Neural cell (in vitro differentiated cells): Measurements from ENCODE around the gene LRRC8E. TPM values are rescaled to one million over a fixed set of nuclear protein-coding genes. Genes with fewer than 3 reads are reported as not detected.

Experiments used
- H2AFZ ChIP-seq: fragments of 200-600, 300-800 bp; sonication (generic), shearing (Covaris generic); 2 replicates; pipeline ENCODE4 v1.6.0; 2014; ENCODE audit warnings: low read depth, mild to moderate bottlenecking, antibody characterized with exemption, low read length, moderate library complexity
- H3F3A ChIP-seq: fragments of 200-600 bp; shearing (Covaris generic); 2 replicates; pipeline ENCODE4 v1.6.1; 2016; ENCODE audit warnings: mild to moderate bottlenecking, moderate library complexity, mixed read lengths, antibody characterized with exemption, low read length; ENCODE audit not compliant: insufficient read depth, poor library complexity, severe bottlenecking
- H3K27ac ChIP-seq: fragments of 200-600, 300-800 bp; sonication (generic), shearing (Covaris generic); 2 replicates; pipeline ENCODE4 v1.5.1; 2014; ENCODE audit warnings: mild to moderate bottlenecking, low read length, moderate library complexity
- H3K27me3 ChIP-seq: fragments of 300-800, 200-600 bp; sonication (generic), shearing (Covaris generic); 2 replicates; pipeline ENCODE4 v1.6.0; 2014; ENCODE audit warnings: mild to moderate bottlenecking, low read depth, low read length, moderate library complexity; ENCODE audit not compliant: insufficient read depth
- H3K36me3 ChIP-seq: fragments of 300-800, 200-600 bp; sonication (generic), shearing (Covaris generic); 2 replicates; pipeline ENCODE4 v1.5.1; 2014; ENCODE audit warnings: mild to moderate bottlenecking, antibody characterized with exemption, low read length, moderate library complexity; ENCODE audit not compliant: insufficient read depth
- H3K4me2 ChIP-seq: fragments of 300-800, 200-600 bp; sonication (generic), shearing (Covaris generic); 2 replicates; pipeline ENCODE4 v1.6.0; 2014; ENCODE audit warnings: mild to moderate bottlenecking, low read length
- H3K4me3 ChIP-seq: fragments of 300-800, 200-600 bp; sonication (generic), shearing (Covaris generic); 2 replicates; pipeline ENCODE4 v1.5.1; 2014; ENCODE audit warnings: mild to moderate bottlenecking, low read length, moderate library complexity
- H3K79me2 ChIP-seq: fragments of 200-600 bp; shearing (Covaris generic); replicated peaks from 2 replicates; pipeline ENCODE4 v1.6.0; 2014; ENCODE audit warnings: mild to moderate bottlenecking, low read length, moderate library complexity; ENCODE audit not compliant: insufficient read depth
- H3K9ac ChIP-seq: fragments of 300-800, 200-600 bp; sonication (generic), shearing (Covaris generic); 2 replicates; pipeline ENCODE4 v1.6.1; 2016; ENCODE audit warnings: mild to moderate bottlenecking, low read length, mixed read lengths
- H3K9me2 ChIP-seq: fragments of 200-600 bp; shearing (Covaris generic); 2 replicates; pipeline ENCODE4 v1.6.1; 2016; ENCODE audit warnings: mild to moderate bottlenecking, low read length, mixed read lengths; ENCODE audit not compliant: insufficient read depth
- H3K9me3 ChIP-seq: fragments of 200-600, 300-800 bp; sonication (generic), shearing (Covaris generic); 2 replicates; pipeline ENCODE4 v1.6.1; 2016; ENCODE audit warnings: mild to moderate bottlenecking, mixed run types, low read length, moderate library complexity, mixed read lengths
- H4K20me1 ChIP-seq: fragments of 200-600 bp; shearing (Covaris generic); 2 replicates; pipeline ENCODE4 v1.6.1; 2016; ENCODE audit warnings: mild to moderate bottlenecking, mixed run types; ENCODE audit not compliant: insufficient read depth
- EP300 ChIP-seq: fragments of 450-650 bp; conservative IDR thresholded peaks from 2 replicates; pipeline ENCODE4 v1.6.1; 2014; ENCODE audit warnings: antibody characterized with exemption, mild to moderate bottlenecking, moderate library complexity; ENCODE audit not compliant: poor library complexity, severe bottlenecking
- EZH2 ChIP-seq: fragments of 200-600, 300-800 bp; shearing (Covaris generic), sonication (generic); IDR thresholded peaks from 2 replicates; pipeline ENCODE4 v1.6.1; 2014; ENCODE audit warnings: antibody characterized with exemption, low read length, borderline replicate concordance, mild to moderate bottlenecking; ENCODE audit not compliant: insufficient read depth, poor library complexity, severe bottlenecking
- MXI1 ChIP-seq: fragments of 450-650 bp; conservative IDR thresholded peaks from 2 replicates; pipeline ENCODE4 v1.6.1; 2014; ENCODE audit warnings: antibody characterized with exemption, mild to moderate bottlenecking; ENCODE audit not compliant: poor library complexity, severe bottlenecking
- POLR2AphosphoS5 ChIP-seq: IDR thresholded peaks from 2 replicates; pipeline ENCODE4 v1.6.1; 2012
- RAD21 ChIP-seq: fragments of 450-650 bp; conservative IDR thresholded peaks from 2 replicates; pipeline ENCODE4 v1.6.1; 2014; ENCODE audit warnings: antibody characterized with exemption, mild to moderate bottlenecking, moderate library complexity
- SMC3 ChIP-seq: fragments of 450-650 bp; conservative IDR thresholded peaks from 2 replicates; pipeline ENCODE4 v1.6.1; 2014; ENCODE audit warnings: antibody characterized with exemption, mild to moderate bottlenecking, moderate library complexity; ENCODE audit not compliant: poor library complexity
- TAF1 ChIP-seq: IDR thresholded peaks from 2 replicates; pipeline ENCODE4 v1.6.1; 2012; ENCODE audit warnings: low read depth
- polyA plus RNA-seq: library from polyadenylated mRNA; depleted of rRNA; stranded (reverse); fragments of >200 nt; gene quantifications from 2 replicates; pipeline ENCODE4 v1.2.3, GENCODE V29; 2014
- TF ChIP-seq, protein P1 (sequence below): IDR thresholded peaks from 2 replicates; pipeline ENCODE4 v1.6.1; 2012; ENCODE audit warnings: borderline replicate concordance
- TF ChIP-seq, protein P2 (sequence below): fragments of 450-650 bp; IDR thresholded peaks from 2 replicates; pipeline ENCODE4 v1.5.1; 2014; ENCODE audit warnings: antibody characterized with exemption, mild to moderate bottlenecking, moderate library complexity; ENCODE audit not compliant: poor library complexity, severe bottlenecking

Gene LRRC8E
- polyA plus RNA-seq, 1 donor from 2014 or later: not detected

DNA sequence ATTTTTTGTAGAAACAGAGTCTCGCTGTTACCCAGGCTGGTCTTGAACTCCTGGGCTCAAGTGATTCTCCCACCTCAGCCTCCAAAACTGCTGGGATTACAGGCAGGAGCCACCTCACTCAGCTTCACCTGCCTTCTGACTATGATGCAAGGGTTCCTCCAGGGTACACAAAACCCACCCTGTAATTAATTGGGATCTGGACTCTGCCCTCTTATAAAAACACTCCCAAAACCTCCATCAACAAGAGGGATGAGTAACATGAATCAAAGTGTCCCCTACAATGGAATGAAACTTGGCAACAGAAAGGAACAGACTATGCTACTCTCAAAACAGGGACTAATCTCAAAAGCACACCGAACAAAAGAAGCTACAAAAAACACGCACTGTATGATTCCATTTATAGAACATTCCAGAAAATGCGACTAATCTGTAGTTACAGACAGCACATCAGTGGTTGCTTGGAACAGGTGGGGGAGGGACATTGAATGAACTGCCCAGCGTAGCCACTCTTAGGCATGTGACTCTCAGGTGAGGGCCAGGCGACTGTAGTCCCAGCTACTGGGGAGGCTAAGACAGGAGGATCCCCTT is 11.0 kb upstream of the LRRC8E start:
- no peak for TF ChIP-seq POLR2AphosphoS5
- TF ChIP-seq MXI1: no peak
- no peak for TF ChIP-seq TAF1
- TF ChIP-seq EP300: no peak
- TF ChIP-seq EZH2: no peak
- TF ChIP-seq, protein P1, sequence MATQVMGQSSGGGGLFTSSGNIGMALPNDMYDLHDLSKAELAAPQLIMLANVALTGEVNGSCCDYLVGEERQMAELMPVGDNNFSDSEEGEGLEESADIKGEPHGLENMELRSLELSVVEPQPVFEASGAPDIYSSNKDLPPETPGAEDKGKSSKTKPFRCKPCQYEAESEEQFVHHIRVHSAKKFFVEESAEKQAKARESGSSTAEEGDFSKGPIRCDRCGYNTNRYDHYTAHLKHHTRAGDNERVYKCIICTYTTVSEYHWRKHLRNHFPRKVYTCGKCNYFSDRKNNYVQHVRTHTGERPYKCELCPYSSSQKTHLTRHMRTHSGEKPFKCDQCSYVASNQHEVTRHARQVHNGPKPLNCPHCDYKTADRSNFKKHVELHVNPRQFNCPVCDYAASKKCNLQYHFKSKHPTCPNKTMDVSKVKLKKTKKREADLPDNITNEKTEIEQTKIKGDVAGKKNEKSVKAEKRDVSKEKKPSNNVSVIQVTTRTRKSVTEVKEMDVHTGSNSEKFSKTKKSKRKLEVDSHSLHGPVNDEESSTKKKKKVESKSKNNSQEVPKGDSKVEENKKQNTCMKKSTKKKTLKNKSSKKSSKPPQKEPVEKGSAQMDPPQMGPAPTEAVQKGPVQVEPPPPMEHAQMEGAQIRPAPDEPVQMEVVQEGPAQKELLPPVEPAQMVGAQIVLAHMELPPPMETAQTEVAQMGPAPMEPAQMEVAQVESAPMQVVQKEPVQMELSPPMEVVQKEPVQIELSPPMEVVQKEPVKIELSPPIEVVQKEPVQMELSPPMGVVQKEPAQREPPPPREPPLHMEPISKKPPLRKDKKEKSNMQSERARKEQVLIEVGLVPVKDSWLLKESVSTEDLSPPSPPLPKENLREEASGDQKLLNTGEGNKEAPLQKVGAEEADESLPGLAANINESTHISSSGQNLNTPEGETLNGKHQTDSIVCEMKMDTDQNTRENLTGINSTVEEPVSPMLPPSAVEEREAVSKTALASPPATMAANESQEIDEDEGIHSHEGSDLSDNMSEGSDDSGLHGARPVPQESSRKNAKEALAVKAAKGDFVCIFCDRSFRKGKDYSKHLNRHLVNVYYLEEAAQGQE: no peak
- TF ChIP-seq RAD21: no peak
- TF ChIP-seq, protein P2, sequence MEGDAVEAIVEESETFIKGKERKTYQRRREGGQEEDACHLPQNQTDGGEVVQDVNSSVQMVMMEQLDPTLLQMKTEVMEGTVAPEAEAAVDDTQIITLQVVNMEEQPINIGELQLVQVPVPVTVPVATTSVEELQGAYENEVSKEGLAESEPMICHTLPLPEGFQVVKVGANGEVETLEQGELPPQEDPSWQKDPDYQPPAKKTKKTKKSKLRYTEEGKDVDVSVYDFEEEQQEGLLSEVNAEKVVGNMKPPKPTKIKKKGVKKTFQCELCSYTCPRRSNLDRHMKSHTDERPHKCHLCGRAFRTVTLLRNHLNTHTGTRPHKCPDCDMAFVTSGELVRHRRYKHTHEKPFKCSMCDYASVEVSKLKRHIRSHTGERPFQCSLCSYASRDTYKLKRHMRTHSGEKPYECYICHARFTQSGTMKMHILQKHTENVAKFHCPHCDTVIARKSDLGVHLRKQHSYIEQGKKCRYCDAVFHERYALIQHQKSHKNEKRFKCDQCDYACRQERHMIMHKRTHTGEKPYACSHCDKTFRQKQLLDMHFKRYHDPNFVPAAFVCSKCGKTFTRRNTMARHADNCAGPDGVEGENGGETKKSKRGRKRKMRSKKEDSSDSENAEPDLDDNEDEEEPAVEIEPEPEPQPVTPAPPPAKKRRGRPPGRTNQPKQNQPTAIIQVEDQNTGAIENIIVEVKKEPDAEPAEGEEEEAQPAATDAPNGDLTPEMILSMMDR: no peak
- TF ChIP-seq SMC3: no peak
- no peaks in the 10 kb centered on the region for H3K9me3 ChIP-seq
- no peak overlapping the region for H3K4me2 ChIP-seq
- H3K9me2 ChIP-seq: no peaks in the 10 kb centered on the region
- H3K27me3 ChIP-seq: no peaks in the 10 kb centered on the region
- no peaks in the 10 kb centered on the region for H4K20me1 ChIP-seq
- H3K4me3 ChIP-seq: no peak overlapping the region
- H3K79me2 ChIP-seq: peaks cover 13% of the 10 kb centered on the region
- H3K9ac ChIP-seq: no peak overlapping the region
- peaks cover 6% of the 10 kb centered on the region for H3F3A ChIP-seq
- no peak overlapping the region for H3K27ac ChIP-seq
- H3K36me3 ChIP-seq: no peaks in the 10 kb centered on the region
- H2AFZ ChIP-seq: no peak overlapping the region

DNA sequence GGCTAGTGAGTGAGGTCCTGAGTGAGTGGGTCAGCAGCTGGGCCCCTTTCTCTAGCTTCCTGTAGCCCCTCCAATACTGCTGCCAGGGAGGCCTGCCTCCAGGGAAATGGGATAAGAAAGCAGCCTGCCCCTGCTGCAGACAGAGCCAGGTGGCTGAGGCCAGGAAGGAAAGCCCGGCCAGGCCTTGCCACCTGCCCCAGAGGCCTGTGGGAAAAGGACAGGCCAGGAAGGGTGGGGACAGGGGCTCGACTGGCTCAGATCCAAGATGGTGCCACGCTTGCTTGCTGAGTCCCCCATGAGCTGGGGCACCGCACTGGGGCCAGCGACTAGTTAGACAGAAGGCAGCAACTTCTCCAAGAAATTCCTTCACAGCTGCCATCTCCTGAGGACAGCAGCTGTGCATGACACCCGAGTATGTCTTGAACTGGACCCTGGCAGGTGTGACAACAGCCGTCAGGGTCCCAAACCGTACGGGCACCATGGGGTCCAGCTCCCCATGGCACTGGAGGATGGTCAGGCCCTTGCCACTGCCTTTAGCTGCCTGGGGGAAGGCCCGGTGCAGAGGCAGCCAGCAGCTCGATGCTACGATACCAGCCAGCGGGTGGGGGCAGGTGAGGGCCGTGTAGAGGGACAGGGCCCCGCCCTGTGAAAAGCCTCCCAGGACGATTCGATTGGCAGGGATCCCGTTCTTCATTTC is 9.1 kb upstream of the LRRC8E start:
- H2AFZ ChIP-seq: no peak overlapping the region
- H3K36me3 ChIP-seq: no peaks in the 10 kb centered on the region
- no peaks in the 10 kb centered on the region for H3K9me3 ChIP-seq
- no peaks in the 10 kb centered on the region for H4K20me1 ChIP-seq
- no peak overlapping the region for H3K27ac ChIP-seq
- no peaks in the 10 kb centered on the region for H3K9me2 ChIP-seq
- H3K4me2 ChIP-seq: no peak overlapping the region
- no peaks in the 10 kb centered on the region for H3F3A ChIP-seq
- no peaks in the 10 kb centered on the region for H3K79me2 ChIP-seq
- TF ChIP-seq EP300: no peak
- no peak for TF ChIP-seq RAD21
- TF ChIP-seq, protein P1: no peak
- no peak for TF ChIP-seq SMC3
- no peak for TF ChIP-seq TAF1
- TF ChIP-seq, protein P2: no peak
- TF ChIP-seq MXI1: no peak
- no peaks in the 10 kb centered on the region for H3K27me3 ChIP-seq
- H3K4me3 ChIP-seq: no peak overlapping the region
- H3K9ac ChIP-seq: no peak overlapping the region
